ENCODE results near the gene GDI2.

DNA sequence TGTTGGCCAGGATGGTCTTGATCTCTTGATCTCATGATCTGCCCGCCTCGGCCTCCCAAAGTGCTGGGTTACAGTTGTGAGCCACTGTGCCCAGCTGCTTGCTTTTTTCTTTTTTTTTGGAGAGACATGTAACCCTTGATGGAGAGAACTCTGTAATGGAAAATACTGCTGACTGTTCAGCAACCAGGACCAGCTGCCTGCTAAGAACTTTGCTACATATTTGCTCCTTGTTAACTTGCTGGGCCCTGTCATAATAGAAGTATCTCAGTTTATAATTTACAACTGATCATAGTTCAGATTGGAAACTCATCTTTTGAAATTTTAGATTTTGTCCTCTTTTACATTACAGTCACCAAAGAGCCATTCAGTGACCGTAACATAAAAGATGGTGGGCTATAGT lies 93.7 kb downstream of the GDI2 start:
- TF ChIP-seq CTCF (IDR thresholded peaks at IDR 0.05) (no peak), EP300 (IDR thresholded peaks at IDR 0.05; ENCODE audit: low read depth) (no peak), POLR2A (IDR thresholded peaks at IDR 0.05) (no peak)

All from transverse colon (tissue), 3 donors.